T-helper 1 cell treated with Interleukin-12 subunit alpha and Interleukin-12 subunit beta and Interleukin-4 antibody, amounts not matched to agents 30 ng/mL and 1 ng/mL, for 36 hours (primary cell): ENCODE results near the gene ASTN1. TPM values are rescaled to one million over a fixed set of nuclear protein-coding genes. Genes with fewer than 3 reads are reported as not detected.
"Not testable (repeated sequence)": the region's sequence is repeated elsewhere in the genome, so short reads cannot be mapped to it uniquely, and the experiment has no call there.

Experiments
- intact Hi-C: fragments of 100-400 bp; cut with micrococcal nuclease; formaldehyde crosslinking; loops from one replicate; pipeline ENCODE4 v1.15.1; 2024
- total RNA-seq: library from RNA; stranded (reverse); gene quantifications from 2 replicates; pipeline ENCODE4 v1.2.3, GENCODE V29; 2022

Gene ASTN1
- total RNA-seq, 1 donor from 2014 or later: not detected

GRCh38 chr1:177106614-177107365 is 57.7 kb downstream of the ASTN1 start:
- intact Hi-C loops: no loop called here

GRCh38 chr1:177106196-177106595 is 58.3 kb downstream of the ASTN1 start:
- intact Hi-C loops: no loop called here

DNA sequence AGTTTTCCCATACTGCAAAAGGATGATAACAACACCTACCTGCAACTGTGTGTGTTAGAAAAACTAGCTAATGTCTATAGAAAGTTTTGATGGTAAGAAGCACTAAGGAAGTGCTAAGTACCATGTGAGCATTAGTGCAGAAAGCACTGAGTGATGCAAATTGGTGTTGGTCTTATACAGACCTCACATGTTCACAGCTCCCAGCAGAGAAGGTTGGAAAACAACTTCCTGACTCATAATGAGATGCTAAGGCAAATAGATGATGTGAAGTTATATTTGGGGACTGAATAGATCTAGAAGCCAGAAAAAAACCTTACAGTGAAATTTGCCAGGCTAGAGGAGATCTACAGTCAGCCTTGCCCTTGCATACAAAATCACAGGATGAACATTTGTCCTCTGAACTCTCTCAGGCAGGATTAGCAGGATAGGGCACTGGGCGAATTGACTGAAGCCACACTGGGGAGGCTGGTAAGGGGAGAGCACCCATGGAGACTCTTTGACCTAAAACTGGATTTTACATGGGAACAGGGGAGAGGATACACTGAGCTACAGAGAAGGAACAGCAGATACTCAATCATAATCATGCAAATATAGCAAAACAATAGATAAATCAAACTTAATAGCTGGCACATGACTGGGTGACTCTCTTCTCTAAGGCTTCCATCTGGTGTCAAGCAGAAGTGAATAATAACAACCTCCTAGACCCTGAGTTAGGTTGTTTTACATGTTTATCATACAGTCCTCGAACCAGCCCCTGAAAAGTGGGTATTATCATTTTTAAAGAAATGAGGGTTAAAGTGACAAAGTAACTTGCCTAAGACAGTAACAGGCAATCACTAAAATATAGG is 61.3 kb downstream of the ASTN1 start:
- intact Hi-C loops: no loop called here

- intact Hi-C loops: no loop called here
These were observed 72.5 kb downstream of the ASTN1 start for GRCh38 chr1:177092001-177092400.

DNA sequence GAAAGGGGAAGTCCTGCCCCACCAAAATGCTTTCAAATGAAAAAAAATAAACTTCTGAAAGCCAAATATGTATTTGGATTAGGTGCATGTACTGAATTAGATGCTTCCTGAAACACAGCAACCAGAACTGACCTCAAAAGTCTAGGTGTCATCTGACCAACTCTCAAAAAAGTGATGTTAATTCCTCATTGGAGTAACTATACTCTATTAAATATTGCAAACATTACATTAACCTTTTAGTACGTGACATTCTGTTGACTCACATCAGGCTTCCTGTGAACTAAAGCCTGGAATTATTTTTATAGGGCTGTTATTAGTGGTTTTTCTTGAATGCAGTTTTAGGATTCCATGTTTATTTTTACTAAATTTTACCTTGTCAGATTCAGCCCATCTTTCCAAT is 73.5 kb downstream of the ASTN1 start:
- intact Hi-C loops: no loop called here

GRCh38 chr1:177088966-177089365 is 75.5 kb downstream of the ASTN1 start:
- intact Hi-C loops: no loop called here

DNA sequence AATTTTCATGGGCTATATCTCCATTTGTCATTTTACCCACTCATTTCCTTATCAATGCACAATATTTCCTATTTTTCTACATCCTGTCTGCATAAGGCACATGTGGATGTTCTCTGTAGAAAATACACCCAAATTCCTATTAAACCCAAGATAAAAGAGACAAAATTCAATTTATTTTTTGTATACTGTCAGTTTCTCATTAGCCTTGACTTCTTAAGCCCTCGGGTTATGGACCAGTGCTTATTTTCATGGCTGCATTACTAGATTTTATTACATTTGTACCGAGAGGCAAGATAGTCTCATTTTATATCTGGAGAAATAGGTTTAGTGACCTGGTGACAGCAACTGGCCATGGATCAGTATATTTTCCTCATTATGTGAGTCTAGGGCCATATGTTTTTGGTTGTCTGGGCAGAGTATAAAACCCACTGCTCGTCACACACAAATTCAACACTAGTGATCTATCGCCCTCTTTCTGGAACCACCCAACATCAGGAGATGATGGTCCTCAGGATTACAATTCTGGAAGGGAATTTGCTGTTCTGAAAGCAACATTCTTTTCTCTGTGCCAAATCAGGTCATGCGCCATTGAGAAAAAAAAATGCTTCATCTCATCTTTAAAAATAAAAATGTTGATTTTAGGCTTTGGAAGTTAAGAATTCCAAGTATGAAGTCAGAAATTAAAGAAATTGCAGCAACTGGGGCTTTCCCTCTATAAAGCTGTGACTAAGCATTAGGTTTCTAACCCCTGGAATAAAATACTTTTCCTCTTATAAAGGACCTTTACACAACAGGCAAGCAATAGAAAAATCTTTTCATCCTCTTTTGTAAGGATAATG is 81.4 kb downstream of the ASTN1 start:
- intact Hi-C loops: no loop called here

DNA sequence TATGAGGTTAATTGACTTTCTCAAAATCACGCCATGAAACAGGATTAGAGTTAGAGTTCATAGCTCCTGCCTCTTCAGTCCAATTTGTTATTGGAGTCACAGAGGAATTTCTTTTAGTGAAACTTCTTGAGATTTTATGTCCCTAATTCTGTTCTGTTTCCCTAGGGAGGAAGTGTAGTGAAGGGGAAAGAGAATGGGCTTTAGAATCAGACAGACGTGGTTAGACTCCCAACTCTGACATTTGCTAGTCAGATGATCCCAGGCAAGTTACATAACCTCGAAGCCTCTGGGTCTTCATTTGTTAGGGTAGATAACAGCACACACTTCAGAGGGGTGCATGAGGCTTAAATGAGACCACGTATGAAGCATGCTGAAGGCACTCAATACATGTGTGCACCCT is 83.9 kb downstream of the ASTN1 start:
- intact Hi-C loops: no loop called here

DNA sequence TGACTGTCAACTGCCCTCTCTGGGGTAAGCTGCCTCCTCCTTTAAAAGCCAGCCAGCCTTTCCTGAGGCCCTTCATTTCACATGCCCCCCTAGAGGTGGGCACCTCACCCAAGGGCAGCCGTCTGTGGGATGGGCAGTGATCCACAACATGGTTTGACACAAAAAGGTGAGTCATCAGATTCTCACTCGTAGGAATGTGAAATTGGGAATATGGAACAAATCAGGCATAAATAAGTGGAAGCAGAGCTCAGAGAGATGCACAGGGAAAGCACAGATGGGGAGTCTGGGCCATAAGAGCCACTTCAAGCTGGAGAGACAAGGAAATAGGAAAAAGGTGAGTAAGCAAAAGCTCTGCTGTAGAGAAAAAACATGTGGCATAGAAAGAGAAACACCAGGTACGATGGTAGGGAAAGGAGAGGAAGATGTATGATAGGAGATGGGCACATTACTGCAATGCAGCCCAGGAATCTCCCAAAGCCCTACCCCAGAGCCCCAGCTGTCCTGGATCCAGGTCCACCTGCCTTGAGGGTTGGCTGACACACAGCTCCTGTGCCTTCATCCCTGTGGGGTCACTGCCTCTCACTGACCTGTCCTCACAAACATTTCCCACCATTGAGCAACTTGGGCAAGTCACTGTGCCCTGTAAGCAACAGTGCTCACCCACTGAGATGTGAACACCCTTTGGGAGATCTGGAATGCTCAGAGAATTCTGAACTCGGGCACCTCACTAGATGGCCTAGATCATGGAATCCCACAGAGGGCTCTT is 86.6 kb downstream of the ASTN1 start:
- intact Hi-C loops: no loop called here

DNA sequence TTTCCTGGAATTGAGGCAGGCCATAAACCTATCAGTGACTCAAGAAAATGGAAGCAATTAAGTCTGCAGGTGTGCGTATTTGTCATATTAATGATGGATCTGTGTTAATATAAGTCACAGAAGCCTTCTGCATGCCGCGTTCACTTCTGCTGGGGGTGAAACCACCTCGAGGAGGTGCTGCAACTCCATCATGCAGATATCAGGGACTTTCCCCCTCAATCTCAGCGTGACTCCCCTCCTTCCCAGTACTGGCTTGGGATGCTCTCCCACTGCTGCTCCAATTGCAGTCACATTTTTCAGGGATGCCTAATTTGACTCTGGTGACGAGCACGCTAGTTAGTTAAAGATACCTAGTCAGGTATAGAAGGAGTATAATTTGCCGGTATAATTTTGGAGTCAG is 87.5 kb downstream of the ASTN1 start:
- intact Hi-C loops: no loop called here

- intact Hi-C loops: not testable (repeated sequence)
These were observed 89.7 kb downstream of the ASTN1 start for GRCh38 chr1:177074811-177075210.

GRCh38 chr1:177069490-177069889 is 95.0 kb downstream of the ASTN1 start:
- intact Hi-C loops: no loop called here

GRCh38 chr1:177067752-177068410 is 96.6 kb downstream of the ASTN1 start:
- intact Hi-C loops: no loop called here

- intact Hi-C loops: no loop called here
These were observed 99.1 kb downstream of the ASTN1 start for GRCh38 chr1:177065430-177065829.

GRCh38 chr1:177063648-177064047 is 100.9 kb downstream of the ASTN1 start:
- intact Hi-C loops: no loop called here

- intact Hi-C loops: no loop called here
These were observed 110.0 kb downstream of the ASTN1 start for GRCh38 chr1:177054542-177054941.

DNA sequence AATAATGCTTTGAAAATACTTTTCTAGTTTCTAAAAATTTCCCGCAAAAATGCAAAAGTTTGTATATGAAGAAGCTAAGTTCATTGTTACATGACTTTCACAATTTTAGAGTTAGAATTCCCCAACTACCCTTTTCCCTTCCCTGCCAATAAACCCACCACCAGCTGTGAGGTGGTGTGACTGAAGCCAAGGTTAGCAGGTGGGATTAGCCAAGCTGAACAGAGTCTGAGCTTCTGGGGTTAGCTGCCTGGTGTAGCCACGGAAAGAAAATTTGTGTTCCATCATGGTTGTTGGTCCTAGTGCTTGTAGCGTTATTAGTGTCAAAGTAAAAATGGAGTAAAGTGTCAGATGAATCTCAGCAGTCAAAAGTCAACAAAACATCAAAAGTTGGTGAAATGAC is 110.9 kb downstream of the ASTN1 start:
- intact Hi-C loops: no loop called here

DNA sequence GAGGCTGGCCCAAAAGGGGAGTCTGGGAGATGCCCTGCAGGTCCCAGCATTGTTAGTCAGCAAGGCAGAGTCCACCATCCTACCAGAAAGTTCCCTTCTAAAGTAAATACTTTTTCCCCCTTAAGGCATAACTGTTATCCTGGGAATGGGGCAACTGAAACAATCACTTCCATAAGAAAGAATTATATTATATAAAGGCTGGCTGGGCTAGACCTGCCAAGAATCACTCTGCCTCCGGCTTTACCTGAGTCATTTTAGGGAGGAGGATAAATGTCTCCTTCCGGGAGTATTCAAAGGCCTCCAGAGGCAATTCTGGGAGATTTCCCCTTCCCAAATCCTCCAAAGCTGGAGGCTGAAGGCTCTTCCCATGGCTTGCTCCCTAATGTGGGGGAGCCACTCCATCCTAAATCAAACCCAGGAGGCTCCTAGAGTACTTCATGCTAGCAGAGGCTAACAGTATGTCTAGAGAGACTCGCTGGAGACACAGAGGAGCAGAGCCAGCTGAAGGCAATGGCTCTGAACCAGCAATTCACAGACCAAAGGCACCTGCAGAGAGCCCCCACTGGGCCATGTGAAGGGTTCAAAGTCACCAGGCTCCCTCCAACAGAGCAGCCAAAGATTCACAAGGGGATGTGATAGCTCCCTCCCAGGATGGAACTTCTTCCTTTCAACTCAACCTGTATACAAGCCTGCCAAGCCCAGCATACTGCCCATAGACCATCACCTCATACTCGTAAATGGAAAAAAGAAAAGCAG is 116.0 kb downstream of the ASTN1 start:
- intact Hi-C loops: no loop called here

- intact Hi-C loops: no loop called here
These were observed 119.4 kb downstream of the ASTN1 start for GRCh38 chr1:177045151-177045550.

DNA sequence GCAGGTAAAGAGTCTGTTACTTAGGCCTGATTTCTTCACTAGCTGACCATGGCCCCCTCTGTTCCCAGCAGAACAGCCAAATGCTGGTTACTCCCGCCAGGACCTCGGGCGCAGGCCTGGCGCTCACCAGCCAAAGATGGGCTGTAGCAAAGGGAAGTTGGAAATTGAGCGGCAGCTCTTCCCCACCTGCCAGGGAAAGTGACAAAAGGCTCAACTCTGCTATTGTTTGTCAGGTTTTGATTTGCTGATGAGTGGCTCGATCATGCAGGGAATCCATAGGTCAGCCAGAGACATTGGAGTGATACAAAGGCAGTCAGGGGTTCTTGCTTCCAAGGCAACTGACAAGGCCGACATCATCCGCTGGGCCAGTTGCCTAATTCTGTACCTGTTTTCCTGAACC is 120.1 kb downstream of the ASTN1 start:
- intact Hi-C loops: no loop called here
